NCI-H748 (cell line): ENCODE measurements around the gene ELMO3.

ENCODE experiments used
- DNase-seq: peaks from one replicate; lab custom pipeline; 2025; ENCODE audit not compliant: unreplicated experiment; lab: John Stamatoyannopoulos, UW

Gene ELMO3

DNA sequence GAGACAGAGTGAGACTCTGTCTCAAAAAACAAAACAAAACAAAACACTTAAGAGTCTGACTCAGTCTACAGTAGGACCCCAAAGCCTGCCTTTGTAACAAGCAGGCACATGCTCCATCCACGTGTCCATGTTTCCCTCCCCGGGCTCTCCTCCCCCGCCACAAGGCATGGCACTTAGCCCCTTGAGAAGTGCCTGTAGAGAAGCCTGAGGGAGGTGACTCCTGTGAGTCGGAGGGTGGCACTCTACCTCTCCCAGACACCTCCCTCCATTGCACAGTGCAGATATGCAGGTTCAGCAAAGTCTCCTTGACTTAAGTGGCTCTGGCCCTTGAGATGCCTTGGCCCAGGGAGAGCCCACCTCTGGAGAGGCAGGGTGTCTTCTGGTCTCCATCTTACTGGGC, 41.6 kb downstream of the ELMO3 start:
- no peak for DNase-seq

DNA sequence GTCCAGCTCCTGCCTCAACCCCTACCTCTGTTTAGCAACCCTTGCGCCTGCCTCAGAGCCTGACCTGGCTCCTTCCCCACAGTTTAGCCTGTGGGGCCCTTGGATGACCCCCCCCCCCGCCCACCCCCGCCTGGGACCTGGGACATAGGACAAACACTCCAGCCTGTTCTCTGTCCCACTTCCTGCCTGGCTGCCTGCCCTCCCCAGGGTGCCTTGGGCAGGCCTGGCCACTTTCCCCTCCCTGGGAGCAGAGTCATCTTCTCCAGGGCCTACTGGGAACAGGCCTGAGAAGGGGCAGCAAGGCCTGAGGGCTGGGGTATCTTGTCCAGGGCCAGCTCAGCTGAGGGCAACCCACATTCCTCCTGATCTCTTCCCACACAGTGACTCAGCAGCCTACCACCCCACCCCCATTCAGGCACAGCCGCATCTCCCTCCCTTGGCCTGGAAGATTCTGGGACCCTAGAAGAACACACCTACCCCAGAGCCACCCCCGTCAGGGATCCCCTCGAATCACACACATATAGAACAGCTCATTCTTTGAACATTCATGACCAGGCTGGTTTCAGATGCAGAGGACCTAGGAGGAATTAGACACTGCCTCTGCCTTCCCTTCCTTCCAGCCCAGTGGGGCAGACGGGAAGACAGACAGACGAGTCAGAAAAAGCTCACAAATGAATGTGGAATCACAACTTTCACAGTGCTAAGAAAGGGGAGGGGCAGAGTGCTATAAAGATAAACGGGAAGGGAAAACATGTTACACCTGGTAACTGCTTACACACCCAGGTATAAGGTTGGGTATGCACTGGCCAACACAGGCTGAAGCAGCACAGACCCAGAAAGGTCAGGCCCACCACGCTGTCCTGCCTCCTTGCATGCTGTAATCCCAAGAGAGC, 42.3 kb downstream of the ELMO3 start:
- DNase-seq = no peak

DNA sequence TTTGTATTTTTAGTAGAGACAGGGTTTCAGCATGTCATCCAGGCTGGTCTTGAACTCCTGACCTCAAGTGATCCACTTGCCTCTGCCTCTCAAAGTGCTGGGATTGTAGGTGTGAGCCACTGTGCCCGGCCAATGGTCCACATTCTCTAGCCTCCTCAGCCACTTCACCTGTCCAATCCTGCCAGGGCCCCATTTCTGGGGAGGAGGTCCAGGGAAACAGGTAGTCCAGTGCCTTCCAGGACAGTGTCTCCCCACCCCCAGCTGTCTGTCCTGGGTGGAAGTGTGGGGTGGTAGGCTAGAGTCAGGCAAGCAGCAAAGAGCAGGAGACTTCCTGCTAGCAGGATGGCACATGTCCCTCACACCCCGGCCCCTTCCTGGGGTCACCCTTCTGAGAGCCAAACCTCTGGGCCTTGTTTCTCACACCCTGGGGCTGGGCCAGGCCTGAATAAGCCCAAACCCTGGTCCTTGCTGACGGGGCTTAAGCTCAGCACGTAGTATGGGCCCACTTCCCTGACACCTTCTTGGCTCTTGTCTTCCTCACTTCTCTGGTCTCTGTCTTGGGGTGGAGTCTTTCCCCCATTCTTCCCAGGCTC, 43.3 kb downstream of the ELMO3 start:
- no peak for DNase-seq

DNA sequence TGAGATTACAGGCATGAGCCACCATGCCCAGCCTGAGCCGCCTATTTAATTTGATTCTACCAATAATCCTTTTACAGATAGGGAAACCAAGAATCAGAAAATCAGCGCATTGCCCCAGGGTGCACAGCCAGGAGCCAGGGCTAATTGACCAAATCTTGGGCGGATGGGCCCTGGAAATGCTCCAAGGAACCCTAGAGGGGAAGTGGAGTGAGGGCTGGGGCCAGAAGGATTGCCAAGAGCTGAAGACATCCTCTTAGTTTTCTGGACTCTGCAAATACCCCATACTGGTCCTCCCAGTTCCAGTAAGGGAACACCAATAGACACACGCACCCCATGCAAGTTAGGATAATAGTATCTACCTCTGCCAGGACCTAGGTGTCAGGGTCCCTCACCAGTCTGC, 44.5 kb downstream of the ELMO3 start:
- DNase-seq = no peak

DNA sequence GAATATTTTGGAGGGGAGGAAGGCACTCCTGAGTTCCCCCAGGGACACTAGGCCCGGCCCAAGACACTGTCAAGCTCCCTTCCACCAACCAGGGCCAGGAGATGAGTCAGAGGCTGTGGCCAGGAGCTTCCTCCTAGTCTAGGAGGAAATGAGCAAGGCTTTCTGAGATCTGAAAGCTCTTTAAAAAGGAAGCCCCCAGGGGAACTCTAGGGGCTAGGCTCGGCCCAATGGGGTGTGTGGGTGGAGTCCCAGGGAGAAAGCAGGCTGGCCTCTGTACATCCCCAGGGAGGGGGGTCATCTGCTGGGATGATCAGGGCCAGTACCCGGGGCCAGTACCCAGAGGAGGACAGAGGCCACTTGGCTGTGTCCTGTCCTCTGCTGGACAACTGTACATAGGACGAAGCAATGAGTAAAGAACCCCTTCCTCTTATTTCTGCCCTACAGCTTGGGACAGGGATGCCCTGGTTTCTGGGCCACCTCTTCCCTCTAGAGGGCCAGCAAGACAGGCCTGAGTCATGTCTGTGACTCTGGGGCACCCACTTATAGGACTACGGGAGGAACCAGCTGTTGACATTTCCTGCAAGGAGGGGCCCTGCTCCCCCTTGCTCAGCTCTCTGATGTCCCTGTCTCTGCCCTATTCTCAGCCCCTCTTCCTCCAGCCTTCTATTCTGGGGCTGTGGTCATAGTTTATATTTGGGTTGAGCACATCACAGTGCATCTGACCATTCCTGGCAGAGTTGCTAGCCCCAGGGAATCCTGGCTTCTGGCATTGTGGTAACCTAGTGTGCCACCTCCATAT, 45.7 kb downstream of the ELMO3 start:
- no peak for DNase-seq

DNA sequence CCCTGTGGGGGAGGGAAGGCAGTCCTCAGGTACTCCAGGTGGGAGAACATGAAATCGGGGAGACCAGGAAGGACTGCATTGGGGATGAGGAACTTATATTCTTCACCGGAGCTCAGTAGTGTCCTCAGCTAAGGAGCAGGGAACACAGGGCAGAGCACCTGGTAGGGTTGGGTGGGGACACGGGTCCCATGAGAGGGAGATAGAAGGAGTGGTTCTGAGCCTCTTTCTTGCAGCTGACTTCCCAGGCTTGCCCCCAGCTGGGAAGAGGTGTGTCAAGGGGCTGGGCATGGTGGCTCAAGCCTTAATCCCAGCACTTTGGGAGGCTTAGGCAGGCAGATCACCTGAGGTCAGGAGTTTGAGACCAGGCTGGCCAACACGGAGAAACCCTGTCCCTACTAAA, 46.3 kb downstream of the ELMO3 start:
- DNase-seq = no peak

DNA sequence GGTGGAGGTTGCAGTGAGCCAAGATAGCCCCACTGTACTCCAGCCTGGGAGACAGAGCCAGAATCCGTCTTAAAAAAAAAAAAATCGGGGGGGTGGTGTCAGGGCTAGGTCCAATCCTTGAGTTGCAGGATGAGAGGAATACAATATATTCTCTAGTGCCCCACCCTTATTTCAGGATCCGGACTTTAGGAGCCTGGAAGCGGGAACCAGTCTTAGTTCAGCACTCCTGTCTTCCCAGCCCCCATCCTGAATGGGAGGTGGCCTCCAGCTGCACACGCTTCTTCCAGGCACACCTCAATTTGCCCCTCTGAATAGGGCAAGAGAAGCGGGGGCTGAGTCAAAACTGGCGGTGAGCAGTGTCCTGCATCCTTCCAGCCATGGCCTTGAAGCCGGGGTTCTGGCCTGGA, 46.7 kb downstream of the ELMO3 start:
- no peak for DNase-seq

DNA sequence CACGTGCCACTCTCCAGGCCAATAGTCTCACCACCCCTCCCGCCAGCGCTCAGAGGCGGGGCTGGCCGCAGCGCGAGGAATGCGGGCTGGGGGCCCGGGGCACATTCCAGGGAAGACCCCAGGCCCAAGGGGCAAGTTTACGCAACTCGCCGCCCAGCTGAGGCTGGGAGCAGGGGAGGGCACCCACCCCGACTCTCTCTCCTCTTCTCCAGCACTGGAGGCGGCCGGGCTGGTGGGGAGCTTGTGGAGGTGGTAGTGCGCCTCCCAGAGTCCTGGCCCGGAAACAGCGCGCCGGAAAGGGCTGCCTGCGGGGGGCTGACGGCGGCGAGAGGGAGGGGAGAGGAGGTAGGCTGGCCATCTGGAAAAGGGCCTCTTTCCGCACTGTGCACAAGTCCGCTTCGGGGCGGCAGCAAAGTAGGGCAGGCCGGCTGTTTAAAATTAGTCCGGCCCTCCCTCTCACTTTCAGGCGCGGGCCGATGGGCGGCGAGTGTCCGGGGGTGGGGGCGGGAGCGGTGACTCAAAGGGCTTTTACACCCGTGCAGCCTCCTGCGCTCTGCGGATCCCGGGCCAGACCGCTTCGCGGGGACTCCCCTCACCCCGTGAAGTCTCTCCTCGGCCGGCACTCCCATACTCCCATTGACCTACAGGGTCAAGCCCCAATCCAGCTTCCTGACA, 47.3 kb downstream of the ELMO3 start:
- DNase-seq = peak; percentile 71

DNA sequence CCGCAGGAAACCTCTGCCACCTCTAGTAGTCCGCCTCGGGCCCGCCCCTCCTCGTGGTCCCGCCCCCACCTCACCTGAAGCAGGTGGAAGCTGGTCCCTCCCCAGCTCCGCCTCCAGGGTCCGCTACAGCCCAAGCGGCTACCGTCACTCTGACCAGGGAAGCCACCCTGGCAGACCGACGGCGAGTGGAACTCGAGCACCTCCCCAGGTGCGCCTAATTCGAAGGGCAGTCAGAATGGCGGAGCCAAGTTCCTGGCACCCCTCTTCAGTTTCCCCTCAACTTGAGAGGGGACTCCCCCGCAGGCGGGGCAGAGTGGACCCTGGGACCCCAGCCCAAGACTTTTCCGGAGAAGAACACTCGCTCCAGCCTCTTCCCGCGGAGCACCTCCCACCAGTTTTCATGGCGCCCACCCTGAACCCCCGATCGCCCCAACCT, 47.8 kb downstream of the ELMO3 start:
- DNase-seq = peak; percentile 88

DNA sequence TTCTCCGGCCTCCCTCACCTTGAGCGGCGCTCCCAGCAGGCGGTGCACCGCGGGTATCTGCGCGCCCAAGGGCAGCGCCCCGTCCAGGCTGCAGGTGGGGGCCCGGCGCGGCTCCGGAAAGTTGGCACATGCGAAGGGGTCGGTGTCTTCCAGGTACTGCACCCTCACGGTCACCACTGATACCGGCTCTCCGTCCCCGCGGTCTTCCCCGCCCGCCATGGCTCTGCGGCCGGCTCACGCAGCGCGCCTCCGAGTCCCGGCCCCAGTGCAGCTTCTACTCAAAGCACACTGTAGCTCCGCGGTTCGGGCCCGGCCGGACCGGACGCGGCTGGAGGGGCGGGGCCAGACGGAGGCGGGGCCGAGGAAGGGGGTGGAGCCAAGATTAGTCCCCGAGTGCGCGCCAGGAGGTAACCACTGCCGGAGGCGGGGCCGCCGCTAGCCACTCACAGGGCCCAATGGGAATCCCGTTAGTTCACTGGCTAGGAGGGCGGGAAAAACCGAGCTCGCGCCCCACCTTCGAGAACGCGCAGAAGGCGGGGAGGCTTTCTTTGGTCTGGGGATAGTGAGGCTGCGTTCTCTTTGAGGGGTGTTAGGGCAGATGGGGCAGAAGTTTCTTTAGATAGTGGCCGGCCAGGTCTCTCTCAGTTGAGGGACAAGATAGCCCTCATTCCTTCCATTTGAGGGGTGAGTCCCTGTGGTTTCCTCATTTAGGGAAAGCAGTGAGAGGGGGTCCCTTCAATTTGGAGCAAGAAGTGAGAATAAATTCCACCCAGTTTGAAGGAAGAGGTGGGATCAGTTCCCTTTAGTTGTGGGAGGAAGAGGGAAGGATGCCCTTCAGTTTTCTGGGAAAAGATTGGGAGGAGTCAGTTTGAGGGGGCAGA, 48.5 kb downstream of the ELMO3 start, which contains the start of gene FHOD1:
FHOD1 (minus strand) TSS at position 290 of the 881 bp plus-strand sequence; CDS start at position 219, 71 bp downstream.
- peak; percentile 89 for DNase-seq

DNA sequence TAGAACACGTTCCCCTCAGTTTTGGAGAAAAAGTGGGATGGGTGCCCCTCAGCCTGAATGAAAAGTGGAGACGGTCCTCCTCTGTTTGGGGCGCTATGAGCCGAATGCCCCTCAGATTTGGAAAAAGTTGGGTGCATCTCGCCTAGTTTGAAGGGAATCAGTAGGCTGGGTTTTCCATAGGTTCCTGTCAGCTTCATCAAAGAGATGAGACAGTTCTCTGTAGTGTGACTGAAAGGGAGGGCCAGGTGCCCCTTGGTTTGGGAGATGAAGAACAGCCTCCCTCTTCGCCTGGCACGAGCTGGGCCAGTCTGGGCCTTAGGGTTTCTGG, 49.1 kb downstream of the ELMO3 start:
- DNase-seq = no peak

DNA sequence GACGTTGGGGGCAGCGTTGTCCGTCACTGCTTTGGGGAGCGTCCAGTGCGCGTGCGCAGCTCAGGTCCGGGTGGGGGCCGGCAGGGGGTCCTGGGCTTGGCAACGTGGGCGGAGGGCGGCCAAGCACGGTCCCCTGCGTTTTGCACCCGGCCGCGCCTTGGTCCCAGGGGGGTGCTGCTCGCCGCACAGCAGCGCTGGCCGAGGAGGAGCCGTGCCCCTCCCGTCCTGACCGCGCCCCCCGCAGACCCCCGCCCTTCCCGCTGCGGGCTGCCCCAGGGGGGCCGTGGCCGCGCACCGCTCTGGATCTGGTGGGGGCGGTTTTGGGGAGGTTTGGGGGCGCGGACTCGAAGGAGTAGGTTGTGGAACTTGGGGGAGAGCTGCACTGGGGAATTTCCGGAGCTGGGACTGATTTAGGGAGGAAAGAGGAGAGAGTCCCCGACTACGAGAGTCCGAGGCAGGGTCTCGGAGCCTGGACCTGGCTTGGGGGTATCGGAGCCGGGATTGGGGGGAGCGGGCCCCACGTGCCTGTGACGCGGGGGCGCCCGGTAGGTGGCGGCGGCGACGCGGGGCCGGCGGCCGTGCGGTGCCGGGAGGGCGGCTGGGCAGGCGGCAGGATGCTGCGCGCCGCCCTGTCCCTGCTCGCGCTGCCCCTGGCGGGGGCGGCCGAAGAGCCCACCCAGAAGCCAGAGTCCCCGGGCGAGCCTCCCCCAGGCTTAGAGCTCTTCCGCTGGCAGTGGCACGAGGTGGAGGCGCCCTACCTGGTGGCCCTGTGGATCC, 49.7 kb downstream of the ELMO3 start, which contains the start of gene SLC9A5:
SLC9A5 (plus strand) TSS at position 579 of the 777 bp plus-strand sequence; CDS start at position 615, 36 bp downstream.
- peak; percentile 27 for DNase-seq

DNA sequence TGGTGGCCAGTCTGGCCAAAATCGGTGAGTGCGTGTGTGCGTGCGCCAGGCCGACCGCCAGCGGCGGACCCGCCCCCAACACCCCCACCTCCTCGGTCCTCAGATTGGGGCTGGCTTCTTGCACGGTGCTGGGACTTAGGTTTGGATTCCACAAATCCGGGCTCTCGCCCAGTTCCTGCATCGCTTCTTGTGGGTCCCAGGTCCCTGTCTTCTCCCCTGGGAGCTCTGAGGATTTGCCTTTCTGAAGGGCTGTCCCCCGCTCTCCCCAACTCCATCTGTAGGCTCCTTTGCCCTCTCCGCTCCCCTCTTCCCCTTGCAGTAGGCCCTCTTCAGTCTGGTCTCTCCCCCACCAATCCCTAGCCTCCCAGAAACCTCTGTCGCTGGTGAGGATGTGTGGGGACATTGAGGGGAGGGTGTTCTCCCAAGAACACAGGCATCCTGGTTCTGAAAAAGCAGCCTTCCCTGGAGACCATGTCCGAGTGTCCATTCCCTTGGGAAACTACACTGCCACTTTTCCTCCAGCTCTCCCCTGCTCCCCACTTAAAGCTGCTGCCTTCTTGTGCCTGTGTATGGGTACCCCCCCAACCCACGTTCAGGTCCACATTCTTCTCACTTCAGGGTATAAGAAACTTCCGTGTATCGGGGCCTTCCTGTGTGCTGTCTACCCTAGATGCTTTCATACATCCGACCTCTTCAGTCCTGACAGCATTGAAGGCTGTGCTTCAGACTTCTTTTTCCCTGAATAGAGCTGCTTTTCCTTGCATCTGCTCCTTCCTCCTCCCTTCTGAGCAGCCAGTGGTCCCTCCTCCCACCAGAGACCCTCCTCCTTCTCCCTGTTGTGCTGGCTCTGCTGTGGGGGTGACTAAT, 50.5 kb downstream of the ELMO3 start:
- no peak for DNase-seq

DNA sequence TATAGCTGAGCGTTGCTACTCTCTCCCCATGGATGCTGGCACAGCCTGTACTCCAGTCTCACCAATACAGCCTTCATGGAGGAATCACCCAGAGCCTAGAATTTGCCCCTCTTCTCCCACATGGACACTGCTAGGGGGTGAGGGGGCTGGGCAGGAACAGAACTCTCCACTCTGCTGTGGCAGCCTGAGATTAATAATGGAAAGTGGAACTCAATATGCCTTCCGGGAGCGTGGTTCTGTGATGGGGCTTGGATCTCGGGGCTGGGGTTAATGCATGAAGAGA, 51.1 kb downstream of the ELMO3 start:
- DNase-seq = no peak

DNA sequence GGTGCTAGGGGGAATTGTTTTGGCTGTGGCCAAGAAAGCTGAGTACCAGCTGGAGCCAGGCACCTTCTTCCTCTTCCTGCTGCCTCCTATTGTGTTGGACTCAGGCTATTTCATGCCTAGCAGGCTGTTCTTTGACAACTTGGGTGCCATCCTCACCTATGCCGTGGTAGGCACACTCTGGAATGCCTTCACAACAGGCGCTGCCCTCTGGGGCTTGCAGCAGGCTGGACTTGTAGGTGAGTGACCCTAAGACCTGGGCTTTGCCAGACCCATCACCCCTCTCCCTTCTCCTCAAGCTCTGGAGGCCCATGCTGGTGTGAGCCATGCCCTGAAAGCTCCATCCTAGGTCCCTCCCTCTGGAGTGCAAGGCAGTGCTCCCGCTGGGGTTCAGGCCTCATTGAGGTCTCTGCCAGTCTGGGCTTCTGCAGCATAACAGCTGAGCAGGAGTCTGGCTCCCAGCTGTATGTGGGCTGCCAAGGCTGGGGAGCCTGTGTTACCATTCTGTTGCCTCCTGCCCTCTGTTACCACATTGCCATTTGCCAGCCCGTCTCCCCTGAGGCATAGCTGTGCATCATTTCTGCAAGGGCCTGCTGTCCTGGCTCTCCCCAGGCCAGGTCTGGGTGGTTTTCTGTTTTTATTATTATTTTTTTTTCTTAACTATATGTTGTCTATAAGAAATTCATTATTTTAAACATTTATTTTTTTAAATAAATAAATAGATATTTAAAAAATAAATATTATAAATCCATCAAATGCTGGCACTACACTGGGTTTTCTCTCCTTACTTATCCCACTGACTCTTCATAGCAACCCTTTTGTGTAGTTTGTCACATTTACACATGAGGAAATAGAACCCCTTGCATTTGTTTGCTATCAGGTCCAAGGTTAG, 53.9 kb downstream of the ELMO3 start:
- DNase-seq = no peak
